Neural progenitor cell (in vitro differentiated cells): ENCODE results near the gene PLXDC2. TPM values are rescaled to one million over a fixed set of nuclear protein-coding genes. Genes with fewer than 3 reads are reported as not detected.

Experiments
- DNase-seq: peaks from one replicate; pipeline ENCODE4 v3.0.0-alpha.2; 2016; ENCODE audit warnings: low spot score
- H2AFZ ChIP-seq: fragments of 200-600 bp; sonication (generic); replicated peaks from 2 replicates; pipeline ENCODE4 v1.6.1; 2016; ENCODE audit warnings: antibody characterized with exemption
- H3F3A ChIP-seq: fragments of 200-600 bp; sonication (generic); 2 replicates; pipeline ENCODE4 v1.6.1; 2016; ENCODE audit warnings: antibody characterized with exemption, low read depth
- H3K27ac ChIP-seq: fragments of 200-600 bp; sonication (generic); 2 replicates; pipeline ENCODE4 v1.5.1; 2016; ENCODE audit warnings: mild to moderate bottlenecking
- H3K27me3 ChIP-seq: fragments of 200-600 bp; sonication (generic); 2 replicates; pipeline ENCODE4 v1.6.1; 2016; ENCODE audit warnings: mild to moderate bottlenecking, moderate library complexity
- H3K36me3 ChIP-seq: fragments of 200-600 bp; sonication (generic); 2 replicates; pipeline ENCODE4 v1.5.1; 2016
- H3K4me1 ChIP-seq: fragments of 200-600 bp; sonication (generic); 2 replicates; pipeline ENCODE4 v1.6.1; 2016; ENCODE audit warnings: mixed run types
- H3K4me2 ChIP-seq: fragments of 200-600 bp; sonication (generic); 2 replicates; pipeline ENCODE4 v1.6.1; 2016
- H3K4me3 ChIP-seq: fragments of 200-600 bp; sonication (generic); 2 replicates; pipeline ENCODE4 v1.5.1; 2016
- H3K79me2 ChIP-seq: fragments of 200-600 bp; sonication (generic); 2 replicates; pipeline ENCODE4 v1.6.1; 2016; ENCODE audit warnings: low read depth
- H3K9ac ChIP-seq: fragments of 200-600 bp; sonication (generic); 2 replicates; pipeline ENCODE4 v1.6.1; 2016
- H3K9me3 ChIP-seq: fragments of 200-600 bp; sonication (generic); 2 replicates; pipeline ENCODE4 v1.5.1; 2016; ENCODE audit warnings: low read depth
- H4K20me1 ChIP-seq: fragments of 200-600 bp; sonication (generic); 2 replicates; pipeline ENCODE4 v1.6.1; 2016; ENCODE audit warnings: low read depth
- H3K27ac Mint-ChIP-seq: 3 replicates; pipeline ENCODE4 v1.8.0; 2021; ENCODE audit warnings: mixed read lengths
- H3K27me3 Mint-ChIP-seq: 2 replicates; pipeline ENCODE4 v1.8.0; 2022; ENCODE audit warnings: low read depth, mild to moderate bottlenecking, inconsistent platforms, moderate library complexity, mixed read lengths; ENCODE audit not compliant: insufficient read depth
- H3K36me3 Mint-ChIP-seq: 3 replicates; pipeline ENCODE4 v1.8.0; 2021; ENCODE audit warnings: mixed read lengths
- H3K4me1 Mint-ChIP-seq: 3 replicates; pipeline ENCODE4 v1.8.0; 2021; ENCODE audit warnings: mixed read lengths
- H3K4me3 Mint-ChIP-seq: 3 replicates; pipeline ENCODE4 v1.8.0; 2021; ENCODE audit warnings: mild to moderate bottlenecking, moderate library complexity, mixed read lengths
- H3K9me3 Mint-ChIP-seq: 3 replicates; pipeline ENCODE4 v1.8.0; 2020; ENCODE audit warnings: mixed read lengths
- EZH2 ChIP-seq: fragments of 200-600 bp; sonication (generic); IDR thresholded peaks from 2 replicates; pipeline ENCODE4 v1.6.1; 2017; ENCODE audit warnings: antibody characterized with exemption, mild to moderate bottlenecking, moderate library complexity
- EZH2phosphoT487 ChIP-seq: fragments of 200-600 bp; sonication (generic); IDR thresholded peaks from 2 replicates; pipeline ENCODE4 v1.6.1; 2017; ENCODE audit warnings: antibody characterized with exemption
- total RNA-seq: library from RNA; depleted of rRNA; stranded (reverse); fragments of >200 nt; gene quantifications from 2 replicates; pipeline ENCODE4 v1.2.3, GENCODE V29; 2015; ENCODE audit warnings: low replicate concordance
- TF ChIP-seq, protein P1 (sequence below): fragments of 200-600 bp; sonication (generic); IDR thresholded peaks from 2 replicates; pipeline ENCODE4 v1.5.1; 2017; ENCODE audit warnings: antibody characterized with exemption, mild to moderate bottlenecking

PLXDC2 gene
- total RNA-seq, 1 donor from 2014 or later: 44.2 TPM

GRCh38 chr10:20215547-20216152 is 399.4 kb downstream of the PLXDC2 start:
- Mint-ChIP-seq H3K4me3 (no peak overlapping the region), H3K27me3 (no peaks in the 10 kb centered on the region), H3K27ac (no peak overlapping the region), H3K9me3 (no peaks in the 10 kb centered on the region), H3K4me1 (peaks cover 3% of the 10 kb centered on the region), H3K36me3 (peaks cover 26% of the 10 kb centered on the region)
- H3F3A ChIP-seq: no peaks in the 10 kb centered on the region
- peak; percentile 44 for DNase-seq
- no peaks in the 10 kb centered on the region for H3K36me3 ChIP-seq
- no peaks in the 10 kb centered on the region for H4K20me1 ChIP-seq
- H2AFZ ChIP-seq: no peak overlapping the region
- no peak overlapping the region for H3K9ac ChIP-seq
- TF ChIP-seq, protein P1, sequence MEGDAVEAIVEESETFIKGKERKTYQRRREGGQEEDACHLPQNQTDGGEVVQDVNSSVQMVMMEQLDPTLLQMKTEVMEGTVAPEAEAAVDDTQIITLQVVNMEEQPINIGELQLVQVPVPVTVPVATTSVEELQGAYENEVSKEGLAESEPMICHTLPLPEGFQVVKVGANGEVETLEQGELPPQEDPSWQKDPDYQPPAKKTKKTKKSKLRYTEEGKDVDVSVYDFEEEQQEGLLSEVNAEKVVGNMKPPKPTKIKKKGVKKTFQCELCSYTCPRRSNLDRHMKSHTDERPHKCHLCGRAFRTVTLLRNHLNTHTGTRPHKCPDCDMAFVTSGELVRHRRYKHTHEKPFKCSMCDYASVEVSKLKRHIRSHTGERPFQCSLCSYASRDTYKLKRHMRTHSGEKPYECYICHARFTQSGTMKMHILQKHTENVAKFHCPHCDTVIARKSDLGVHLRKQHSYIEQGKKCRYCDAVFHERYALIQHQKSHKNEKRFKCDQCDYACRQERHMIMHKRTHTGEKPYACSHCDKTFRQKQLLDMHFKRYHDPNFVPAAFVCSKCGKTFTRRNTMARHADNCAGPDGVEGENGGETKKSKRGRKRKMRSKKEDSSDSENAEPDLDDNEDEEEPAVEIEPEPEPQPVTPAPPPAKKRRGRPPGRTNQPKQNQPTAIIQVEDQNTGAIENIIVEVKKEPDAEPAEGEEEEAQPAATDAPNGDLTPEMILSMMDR: no peak
- no peak for TF ChIP-seq EZH2
- no peak for TF ChIP-seq EZH2phosphoT487
- no peaks in the 10 kb centered on the region for H3K9me3 ChIP-seq
- no peaks in the 10 kb centered on the region for H3K79me2 ChIP-seq
- no peak overlapping the region for H3K27ac ChIP-seq
- no peaks in the 10 kb centered on the region for H3K27me3 ChIP-seq
- peaks cover 11% of the 10 kb centered on the region for H3K4me1 ChIP-seq
- H3K4me3 ChIP-seq: no peak overlapping the region
- peak overlapping the region; percentile 9 for H3K4me2 ChIP-seq

- Mint-ChIP-seq H3K36me3 (peaks cover 14% of the 10 kb centered on the region), H3K27ac (no peak overlapping the region), H3K9me3 (no peaks in the 10 kb centered on the region), H3K4me1 (peaks cover 9% of the 10 kb centered on the region), H3K4me3 (no peak overlapping the region), H3K27me3 (no peaks in the 10 kb centered on the region)
- no peak overlapping the region for H3K9ac ChIP-seq
- no peak for DNase-seq
- peaks cover under 1% of the 10 kb centered on the region for H3K4me1 ChIP-seq
- no peak overlapping the region for H3K4me2 ChIP-seq
- no peaks in the 10 kb centered on the region for H3K9me3 ChIP-seq
- H3K4me3 ChIP-seq: no peak overlapping the region
- no peaks in the 10 kb centered on the region for H3F3A ChIP-seq
- no peaks in the 10 kb centered on the region for H3K27me3 ChIP-seq
- no peaks in the 10 kb centered on the region for H3K36me3 ChIP-seq
- no peaks in the 10 kb centered on the region for H3K79me2 ChIP-seq
- no peak for TF ChIP-seq EZH2phosphoT487
- TF ChIP-seq EZH2: no peak
- TF ChIP-seq, protein P1: no peak
- H2AFZ ChIP-seq: no peak overlapping the region
- no peaks in the 10 kb centered on the region for H4K20me1 ChIP-seq
- H3K27ac ChIP-seq: no peak overlapping the region
Observed at GRCh38 chr10:20221356-20221755, 405.1 kb downstream of the PLXDC2 start.

DNA sequence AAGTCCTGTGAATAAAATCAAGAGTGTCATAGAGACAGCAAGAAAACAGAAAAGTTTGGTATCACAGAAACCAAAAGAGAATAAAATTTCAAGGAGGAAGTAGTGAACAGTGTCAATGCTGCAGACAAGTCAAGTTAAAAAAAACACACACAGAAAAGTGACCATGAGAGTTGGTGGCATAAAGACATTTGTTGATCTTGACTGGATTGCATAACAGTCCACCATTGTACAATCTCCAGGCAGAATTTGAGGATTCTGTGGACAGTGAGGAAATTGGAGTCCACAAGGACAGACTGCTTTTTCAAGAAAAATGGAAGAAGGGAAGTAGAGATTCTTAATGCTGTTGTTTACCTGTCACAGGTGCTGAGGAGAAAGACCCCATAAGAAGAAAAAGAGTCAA is 412.5 kb downstream of the PLXDC2 start:
- Histone ChIP-seq H3K27me3 (no peaks in the 10 kb centered on the region), H3K4me2 (no peak overlapping the region), H3K9me3 (no peaks in the 10 kb centered on the region), H3F3A (peaks cover 7% of the 10 kb centered on the region), H2AFZ (no peak overlapping the region), H3K27ac (no peak overlapping the region), H3K79me2 (no peaks in the 10 kb centered on the region), H3K4me3 (no peak overlapping the region), H3K4me1 (peaks cover 4% of the 10 kb centered on the region), H3K9ac (no peak overlapping the region), H4K20me1 (no peaks in the 10 kb centered on the region), H3K36me3 (no peaks in the 10 kb centered on the region)
- TF ChIP-seq, protein P1: no peak
- no peak for TF ChIP-seq EZH2
- Mint-ChIP-seq H3K4me3 (no peak overlapping the region), H3K27me3 (no peaks in the 10 kb centered on the region), H3K36me3 (peaks cover 15% of the 10 kb centered on the region), H3K27ac (no peak overlapping the region), H3K9me3 (no peaks in the 10 kb centered on the region), H3K4me1 (peaks cover 12% of the 10 kb centered on the region)
- DNase-seq: no peak
